HG03039 (cell line): ENCODE data around the gene KLK5.
"Not testable (repeated sequence)": the region's sequence is repeated elsewhere in the genome, so short reads cannot be mapped to it uniquely, and the experiment has no call there.

ENCODE experiments used
- ATAC-seq: cut with Tn5 transposase; IDR thresholded peaks from one replicate; pipeline ENCODE4 v1.9.1; 2021; ENCODE audit warnings: mild to moderate bottlenecking, moderate library complexity; ENCODE audit not compliant: unreplicated experiment

KLK5 gene

GRCh38 chr19:50896089-50896590 lies 56.7 kb downstream of the KLK5 start:
- not testable (repeated sequence) for ATAC-seq

- ATAC-seq, result no peak
Measured at GRCh38 chr19:50894478-50895356, 58.1 kb downstream of the KLK5 start.
